HG03457 (cell line): ENCODE data around the gene ANKRD61.
"Not testable (repeated sequence)": the region's sequence is repeated elsewhere in the genome, so short reads cannot be mapped to it uniquely, and the experiment has no call there.

Experiments
- ATAC-seq: cut with Tn5 transposase; IDR thresholded peaks from one replicate; pipeline ENCODE4 v1.9.1; 2021; ENCODE audit warnings: moderate number of reproducible peaks; ENCODE audit not compliant: unreplicated experiment

ANKRD61 gene

DNA sequence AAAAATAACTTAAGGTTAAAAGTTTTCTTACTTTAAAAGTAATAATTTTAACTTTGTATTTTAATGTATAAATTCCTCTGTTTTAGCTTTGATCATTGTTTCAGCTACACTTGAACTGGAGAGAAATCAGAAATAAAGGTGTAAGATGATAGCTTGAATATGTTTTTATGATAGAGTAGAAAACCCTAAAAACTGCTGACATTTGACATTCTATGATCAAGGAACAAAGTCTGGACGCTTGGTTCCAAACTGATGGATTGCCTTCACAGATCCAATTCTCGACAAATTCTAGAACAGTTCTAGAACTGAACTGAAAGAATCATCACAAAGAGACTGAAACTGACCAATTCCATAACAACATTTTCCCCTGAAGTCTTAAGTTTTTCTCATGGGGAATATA is at the start of gene ANKRD61:
TSS of gene ANKRD61 (plus strand) at position 389 of the 400 bp plus-strand sequence. CDS start at position 389, 0 bp downstream.
- no peak for ATAC-seq

- not testable (repeated sequence) for ATAC-seq
Measured at GRCh38 chr7:5987061-5987460, 44.1 kb upstream of the ANKRD61 start.

GRCh38 chr7:5997210-5997808 is 33.9 kb upstream of the ANKRD61 start:
- ATAC-seq, result no peak

- no peak for ATAC-seq
Measured at GRCh38 chr7:6007386-6007785, 23.8 kb upstream of the ANKRD61 start.

GRCh38 chr7:6007835-6008590 is 23.2 kb upstream of the ANKRD61 start:
- ATAC-seq, result not testable (repeated sequence)

DNA sequence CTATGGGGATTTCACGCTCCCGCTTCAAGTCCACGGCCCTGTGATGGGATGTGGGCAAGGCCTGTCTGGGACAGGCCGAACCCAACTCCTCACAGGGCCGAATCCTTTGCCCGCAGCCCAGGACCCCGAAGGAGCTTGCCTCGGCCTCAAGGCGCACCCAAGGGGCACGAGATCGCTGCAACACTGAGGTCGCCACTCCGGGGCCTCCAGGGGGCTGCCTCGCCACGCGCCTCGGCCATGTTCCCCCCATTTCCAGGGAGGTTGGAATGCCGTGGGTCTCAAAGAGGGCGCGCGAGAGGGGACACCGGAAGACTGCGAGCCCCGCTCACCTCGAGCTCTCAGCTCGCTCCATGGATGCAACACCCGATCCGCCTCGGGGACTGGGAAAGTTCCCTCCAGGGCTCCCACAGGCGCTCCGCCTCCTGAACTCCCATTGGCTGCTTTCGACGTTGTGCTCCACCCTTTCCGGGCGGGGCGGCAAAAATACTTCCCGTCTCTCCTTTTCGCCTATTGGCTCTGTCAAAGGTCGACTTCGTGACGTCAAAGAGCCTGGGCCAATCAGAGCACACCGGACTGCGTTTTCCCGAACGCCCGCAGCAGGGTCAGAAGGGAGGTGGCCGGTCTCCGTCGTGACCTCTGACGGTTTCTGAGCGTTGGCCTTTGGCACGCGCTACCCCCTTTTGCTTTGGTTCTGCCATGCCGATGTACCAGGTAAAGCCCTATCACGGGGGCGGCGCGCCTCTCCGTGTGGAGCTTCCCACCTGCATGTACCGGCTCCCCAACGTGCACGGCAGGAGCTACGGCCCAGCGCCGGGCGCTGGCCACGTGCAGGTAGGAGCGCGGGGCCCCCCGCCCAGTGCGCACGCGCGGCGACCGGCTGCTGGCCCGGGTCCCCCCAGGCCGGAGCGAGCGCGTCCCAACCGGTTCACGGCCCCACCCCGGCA is 22.2 kb upstream of the ANKRD61 start, which contains the start of the genes AIMP2 and PMS2:
TSS of gene AIMP2 (plus strand) at position 605 of the 944 bp plus-strand sequence. CDS start at position 697, 92 bp downstream.
TSS of gene PMS2 (minus strand) at position 382 of the 944 bp plus-strand sequence. CDS start at position 352, 30 bp downstream.
- peak; percentile 86 for ATAC-seq

GRCh38 chr7:6010370-6010769 is 20.8 kb upstream of the ANKRD61 start:
- ATAC-seq, result not testable (repeated sequence)

GRCh38 chr7:6011541-6011940 is 19.6 kb upstream of the ANKRD61 start:
- ATAC-seq, result no peak

DNA sequence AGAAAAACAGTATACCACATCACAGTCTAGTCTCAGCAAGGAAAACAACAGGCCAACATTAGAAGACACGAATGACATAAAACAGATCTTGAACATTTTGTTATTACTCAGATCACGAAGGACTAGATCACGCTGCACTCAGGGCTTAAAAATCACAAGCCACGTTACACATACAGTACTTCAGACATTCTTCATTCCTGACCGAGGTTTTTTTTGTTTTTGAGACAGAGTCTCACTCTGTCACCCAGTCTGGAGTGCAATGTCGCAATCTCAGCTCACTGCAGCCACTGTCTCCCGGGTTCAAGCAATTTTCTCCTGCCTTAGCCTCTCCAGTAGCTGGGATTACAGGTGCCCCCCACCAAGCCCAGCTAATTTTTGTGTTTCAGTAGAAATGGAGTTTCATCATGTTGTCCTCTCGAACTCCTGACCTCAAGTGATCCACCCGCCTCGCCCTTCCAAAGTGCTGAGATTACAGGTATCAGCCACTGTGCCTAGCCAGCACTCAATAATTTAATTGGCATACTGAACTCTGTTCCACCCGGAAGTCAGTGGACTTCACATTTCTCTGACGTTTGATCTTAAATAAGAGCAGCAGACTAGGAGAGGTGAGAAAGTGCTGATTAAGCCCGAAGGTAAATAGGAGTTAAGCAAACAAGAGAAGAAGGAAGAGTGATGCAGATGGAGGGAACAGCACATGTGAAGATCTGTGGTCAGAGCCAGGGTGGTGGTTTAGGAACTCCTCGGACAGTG is 18.6 kb upstream of the ANKRD61 start:
- ATAC-seq, result no peak

- no peak for ATAC-seq
Measured at GRCh38 chr7:6015917-6016652, 15.1 kb upstream of the ANKRD61 start.

- no peak for ATAC-seq
Measured at GRCh38 chr7:6016653-6016966, 14.6 kb upstream of the ANKRD61 start.

- ATAC-seq, result no peak
Measured at GRCh38 chr7:6020371-6021286, 10.5 kb upstream of the ANKRD61 start.

DNA sequence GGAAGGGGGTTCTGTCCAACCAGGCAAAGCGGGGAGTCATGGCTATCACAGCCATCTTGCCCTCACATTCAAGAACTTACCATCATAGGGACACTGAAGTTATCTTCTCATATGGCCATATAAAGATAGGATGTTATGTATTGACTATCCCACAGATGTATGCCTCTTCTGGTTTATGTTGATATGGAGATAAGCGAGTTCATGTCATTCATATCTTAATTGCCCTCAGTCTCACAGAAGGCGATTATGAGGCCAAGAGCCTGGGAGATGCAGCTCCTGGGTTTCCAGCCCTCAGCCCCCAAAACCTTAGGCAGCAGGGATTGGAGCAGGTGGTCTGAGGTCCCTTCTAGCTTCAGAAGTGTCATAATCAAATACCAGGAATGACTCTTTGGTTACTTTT is 8.5 kb upstream of the ANKRD61 start:
- ATAC-seq, result no peak

GRCh38 chr7:6023974-6024435 is 7.2 kb upstream of the ANKRD61 start:
- ATAC-seq, result no peak

- ATAC-seq, result no peak
Measured at GRCh38 chr7:6026011-6026819, 5.0 kb upstream of the ANKRD61 start.

GRCh38 chr7:6026820-6027311 is 4.3 kb upstream of the ANKRD61 start:
- no peak for ATAC-seq

DNA sequence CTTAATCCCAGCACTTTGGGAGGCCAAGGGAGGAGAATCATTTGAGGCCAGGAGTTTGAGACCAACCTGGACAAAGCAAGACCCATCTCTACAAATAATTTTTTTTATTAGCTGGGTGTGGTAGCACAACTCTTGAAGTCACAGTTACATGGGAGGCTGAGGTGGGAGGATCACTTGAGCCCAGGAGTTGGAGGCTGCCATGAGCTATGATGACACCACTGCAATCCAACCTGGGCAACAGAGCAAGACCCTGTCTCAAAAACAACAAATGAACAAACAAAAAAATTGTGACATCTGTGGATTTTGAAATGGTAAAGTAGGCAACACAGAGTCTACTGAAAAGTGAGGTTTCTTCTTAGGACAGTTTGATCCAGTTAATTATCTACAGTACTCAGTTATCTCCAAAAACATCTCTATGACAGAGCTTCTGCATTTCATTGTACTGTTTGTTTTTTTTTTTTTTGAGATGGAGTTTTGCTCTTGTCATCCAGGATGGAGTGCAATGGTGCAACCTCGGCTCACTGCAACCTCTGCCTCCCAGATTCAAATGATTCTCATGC is 3.3 kb upstream of the ANKRD61 start:
- no peak for ATAC-seq
